NT2/D1 (cell line): ENCODE data around the gene MIF4GD.
"Not testable (repeated sequence)": the region's sequence is repeated elsewhere in the genome, so short reads cannot be mapped to it uniquely, and the experiment has no call there.

Experiments
- DNase-seq: peaks from one replicate; pipeline ENCODE4 v3.0.0-alpha.2; 2011; ENCODE audit warnings: low read depth, low spot score
- H3K27me3 ChIP-seq: 2 replicates; pipeline ENCODE4 v1.6.0; 2011; ENCODE audit warnings: mild to moderate bottlenecking; ENCODE audit not compliant: insufficient read length, insufficient read depth
- H3K36me3 ChIP-seq: 2 replicates; pipeline ENCODE4 v1.6.1; 2011; ENCODE audit warnings: mild to moderate bottlenecking, low read length, mixed read lengths; ENCODE audit not compliant: insufficient read depth, insufficient read length
- H3K4me1 ChIP-seq: 2 replicates; pipeline ENCODE4 v1.5.1; 2011; ENCODE audit not compliant: insufficient read depth, insufficient read length
- H3K4me3 ChIP-seq: 2 replicates; pipeline ENCODE4 v1.5.1; 2011; ENCODE audit warnings: low read depth; ENCODE audit not compliant: insufficient read length
- H3K9ac ChIP-seq: 2 replicates; pipeline ENCODE4 v1.6.0; 2011; ENCODE audit warnings: low read depth; ENCODE audit not compliant: insufficient read length
- H3K9me3 ChIP-seq: 2 replicates; pipeline ENCODE4 v1.5.1; 2011; ENCODE audit warnings: mild to moderate bottlenecking, low read length; ENCODE audit not compliant: insufficient read depth
- SUZ12 ChIP-seq: IDR thresholded peaks from 2 replicates; pipeline ENCODE4 v1.6.1; 2011; ENCODE audit not compliant: insufficient read length, insufficient read depth; ENCODE audit errors: extremely low read depth
- YY1 ChIP-seq: IDR thresholded peaks from 2 replicates; pipeline ENCODE4 v1.6.1; 2011; ENCODE audit not compliant: insufficient read length, insufficient read depth
- ZNF274 ChIP-seq: IDR thresholded peaks from 2 replicates; pipeline ENCODE4 v1.6.1; 2011; ENCODE audit warnings: mild to moderate bottlenecking, low read depth, low read length

MIF4GD gene

GRCh38 chr17:75262112-75262606 lies 8.9 kb downstream of the MIF4GD start:
- H3K27me3 ChIP-seq = no peaks in the 10 kb centered on the region
- no peaks in the 10 kb centered on the region for H3K9me3 ChIP-seq
- peak overlapping the region; percentile 78 for H3K4me3 ChIP-seq
- H3K36me3 ChIP-seq = peaks cover 58% of the 10 kb centered on the region
- H3K4me1 ChIP-seq = peaks cover 2% of the 10 kb centered on the region
- no peak for DNase-seq
- TF ChIP-seq ZNF274 (no peak), YY1 (no peak), SUZ12 (no peak)
- peak overlapping the region; percentile 90 for H3K9ac ChIP-seq

- TF ChIP-seq SUZ12 (no peak), ZNF274 (no peak), YY1 (peak; percentile 82)
- H3K36me3 ChIP-seq = peaks cover 52% of the 10 kb centered on the region
- no peaks in the 10 kb centered on the region for H3K27me3 ChIP-seq
- no peak for DNase-seq
- H3K9ac ChIP-seq = peak within 1 kb of the TSS; percentile 90
- peak within 1 kb of the TSS; percentile 78 for H3K4me3 ChIP-seq
- H3K4me1 ChIP-seq = no peaks in the 10 kb centered on the region
- no peaks in the 10 kb centered on the region for H3K9me3 ChIP-seq
Observed at GRCh38 chr17:75261336-75262111, 9.5 kb downstream of the MIF4GD start, which contains the start of the genes GGA3 and MRPS7. Gene GGA3, minus strand, starts transcription at chr17:75261606. Its CDS starts 19 bp downstream, at chr17:75261587. Gene MRPS7, plus strand, starts transcription at chr17:75261879. Its CDS starts 22 bp downstream, at chr17:75261901.

- no peak for DNase-seq
- Histone ChIP-seq H3K36me3 (peaks cover 45% of the 10 kb centered on the region), H3K4me1 (no peaks in the 10 kb centered on the region), H3K4me3 (peak overlapping the region; percentile 78), H3K9ac (peak overlapping the region; percentile 90), H3K9me3 (no peaks in the 10 kb centered on the region), H3K27me3 (no peaks in the 10 kb centered on the region)
- TF ChIP-seq SUZ12 = no peak
- TF ChIP-seq YY1 = no peak
Observed at GRCh38 chr17:75260641-75261335, 10.2 kb downstream of the MIF4GD start.

GRCh38 chr17:75257228-75257627 lies 13.8 kb downstream of the MIF4GD start:
- H3K9ac ChIP-seq, H3K4me1 ChIP-seq, H3K4me3 ChIP-seq, H3K9me3 ChIP-seq, H3K27me3 ChIP-seq, DNase-seq: not testable (repeated sequence)
- peaks cover 11% of the 10 kb centered on the region for H3K36me3 ChIP-seq

- not testable (repeated sequence) for H3K9ac ChIP-seq, H3K4me1 ChIP-seq, DNase-seq, H3K9me3 ChIP-seq, H3K27me3 ChIP-seq, H3K4me3 ChIP-seq
- peaks cover 11% of the 10 kb centered on the region for H3K36me3 ChIP-seq
Observed at GRCh38 chr17:75255954-75256698, 14.9 kb downstream of the MIF4GD start.

- Histone ChIP-seq H3K4me3 (no peak overlapping the region), H3K27me3 (no peaks in the 10 kb centered on the region), H3K4me1 (peaks cover 7% of the 10 kb centered on the region), H3K36me3 (peaks cover 6% of the 10 kb centered on the region), H3K9ac (no peak overlapping the region), H3K9me3 (no peaks in the 10 kb centered on the region)
- TF ChIP-seq YY1 (no peak), ZNF274 (no peak), SUZ12 (no peak)
- no peak for DNase-seq
Observed at GRCh38 chr17:75252039-75252816, 18.8 kb downstream of the MIF4GD start.
